ENCODE data around the gene BBS10.

The BBS10 gene

DNA sequence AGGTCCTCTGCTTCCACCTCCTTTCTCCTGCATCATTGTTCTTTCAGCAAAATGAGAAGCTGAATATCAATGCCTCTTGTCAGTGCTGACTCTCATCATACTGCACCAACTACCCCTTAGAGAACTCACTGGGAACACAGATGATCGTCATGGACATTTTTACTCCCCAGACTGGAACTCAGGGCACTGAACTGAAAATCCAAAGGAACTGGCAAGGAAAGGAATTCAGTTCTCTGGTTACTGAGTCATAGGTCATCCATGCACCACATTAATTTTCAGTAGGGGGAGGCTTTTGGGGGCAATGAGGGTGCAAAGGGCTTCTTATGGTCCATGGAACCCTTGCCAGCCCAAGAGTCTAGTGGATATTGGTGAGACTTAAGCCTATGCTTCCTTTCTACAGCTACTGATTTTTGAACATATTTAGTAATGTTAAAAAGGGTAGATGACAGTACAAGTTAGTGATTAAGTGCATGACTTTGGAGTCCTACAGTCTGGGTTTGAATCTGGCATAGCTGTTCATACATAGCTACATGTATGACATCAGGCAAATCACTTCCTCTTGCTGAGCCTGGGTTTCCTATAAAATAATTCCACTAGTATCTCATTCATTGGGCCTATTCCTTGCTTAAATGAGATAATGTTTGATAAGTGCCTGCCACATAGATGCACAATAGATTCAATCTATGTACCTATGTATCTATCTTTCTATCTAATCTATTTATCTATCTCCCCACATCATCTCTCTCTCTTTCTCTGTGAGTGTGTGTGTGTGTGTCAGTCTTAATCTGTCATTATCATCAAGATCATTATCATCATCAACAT, 29.2 kb downstream of the BBS10 start:
- no peak for TF ChIP-seq POLR2A (IDR thresholded peaks at IDR 0.05; ENCODE audit: extremely low read depth, insufficient read length)
- no peak for TF ChIP-seq MAX (IDR thresholded peaks at IDR 0.05; ENCODE audit: low read depth, low read length)
- TF ChIP-seq MYC (IDR thresholded peaks at IDR 0.05; ENCODE audit: low read depth, low read length): no peak
- TF ChIP-seq, protein P1, sequence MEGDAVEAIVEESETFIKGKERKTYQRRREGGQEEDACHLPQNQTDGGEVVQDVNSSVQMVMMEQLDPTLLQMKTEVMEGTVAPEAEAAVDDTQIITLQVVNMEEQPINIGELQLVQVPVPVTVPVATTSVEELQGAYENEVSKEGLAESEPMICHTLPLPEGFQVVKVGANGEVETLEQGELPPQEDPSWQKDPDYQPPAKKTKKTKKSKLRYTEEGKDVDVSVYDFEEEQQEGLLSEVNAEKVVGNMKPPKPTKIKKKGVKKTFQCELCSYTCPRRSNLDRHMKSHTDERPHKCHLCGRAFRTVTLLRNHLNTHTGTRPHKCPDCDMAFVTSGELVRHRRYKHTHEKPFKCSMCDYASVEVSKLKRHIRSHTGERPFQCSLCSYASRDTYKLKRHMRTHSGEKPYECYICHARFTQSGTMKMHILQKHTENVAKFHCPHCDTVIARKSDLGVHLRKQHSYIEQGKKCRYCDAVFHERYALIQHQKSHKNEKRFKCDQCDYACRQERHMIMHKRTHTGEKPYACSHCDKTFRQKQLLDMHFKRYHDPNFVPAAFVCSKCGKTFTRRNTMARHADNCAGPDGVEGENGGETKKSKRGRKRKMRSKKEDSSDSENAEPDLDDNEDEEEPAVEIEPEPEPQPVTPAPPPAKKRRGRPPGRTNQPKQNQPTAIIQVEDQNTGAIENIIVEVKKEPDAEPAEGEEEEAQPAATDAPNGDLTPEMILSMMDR (IDR thresholded peaks at IDR 0.05; ENCODE audit: low read depth, low read length): no peak
- no peak for DNase-seq (ENCODE audit: low read depth)
- no peak overlapping the region for H3K4me3 ChIP-seq (ENCODE audit: low read depth, low read length)

- TF ChIP-seq, protein P1 (IDR thresholded peaks at IDR 0.05; ENCODE audit: low read depth, low read length): no peak
- TF ChIP-seq MAX (IDR thresholded peaks at IDR 0.05; ENCODE audit: low read depth, low read length): no peak
- TF ChIP-seq POLR2A (IDR thresholded peaks at IDR 0.05; ENCODE audit: extremely low read depth, insufficient read length): no peak
- no peak for TF ChIP-seq MYC (IDR thresholded peaks at IDR 0.05; ENCODE audit: low read depth, low read length)
- no peak for DNase-seq (ENCODE audit: low read depth)
- H3K4me3 ChIP-seq (ENCODE audit: low read depth, low read length): no peak overlapping the region
These were observed 30.2 kb downstream of the BBS10 start for GRCh38 chr12:76317976-76318375.

- no peak overlapping the region for H3K4me3 ChIP-seq (ENCODE audit: low read depth, low read length)
- TF ChIP-seq POLR2A (IDR thresholded peaks at IDR 0.05; ENCODE audit: extremely low read depth, insufficient read length) (no peak), MAX (IDR thresholded peaks at IDR 0.05; ENCODE audit: low read depth, low read length) (no peak), MYC (IDR thresholded peaks at IDR 0.05; ENCODE audit: low read depth, low read length) (no peak)
- TF ChIP-seq, protein P1 (IDR thresholded peaks at IDR 0.05; ENCODE audit: low read depth, low read length): no peak
- no peak for DNase-seq (ENCODE audit: low read depth)
These were observed 31.7 kb downstream of the BBS10 start for GRCh38 chr12:76316468-76316867.

GRCh38 chr12:76313299-76313698, 34.9 kb downstream of the BBS10 start:
- TF ChIP-seq MAX (IDR thresholded peaks at IDR 0.05; ENCODE audit: low read depth, low read length): no peak
- TF ChIP-seq, protein P1 (IDR thresholded peaks at IDR 0.05; ENCODE audit: low read depth, low read length): no peak
- no peak for TF ChIP-seq POLR2A (IDR thresholded peaks at IDR 0.05; ENCODE audit: extremely low read depth, insufficient read length)
- no peak for TF ChIP-seq MYC (IDR thresholded peaks at IDR 0.05; ENCODE audit: low read depth, low read length)
- no peak for DNase-seq (ENCODE audit: low read depth)

GRCh38 chr12:76312315-76312714, 35.9 kb downstream of the BBS10 start:
- no peak for TF ChIP-seq POLR2A (IDR thresholded peaks at IDR 0.05; ENCODE audit: extremely low read depth, insufficient read length)
- no peak for TF ChIP-seq MYC (IDR thresholded peaks at IDR 0.05; ENCODE audit: low read depth, low read length)
- TF ChIP-seq, protein P1 (IDR thresholded peaks at IDR 0.05; ENCODE audit: low read depth, low read length): no peak
- TF ChIP-seq MAX (IDR thresholded peaks at IDR 0.05; ENCODE audit: low read depth, low read length): no peak
- no peak overlapping the region for H3K4me3 ChIP-seq (ENCODE audit: low read depth, low read length)
- no peak for DNase-seq (ENCODE audit: low read depth)

More at GRCh38 chr12:76313299-76313698, 34.9 kb downstream of the BBS10 start:
- H3K4me3 ChIP-seq (ENCODE audit: low read depth, low read length): no peak overlapping the region

Data from NB4 (cell line).